Astrocyte (in vitro differentiated cells and primary cell): ENCODE measurements around the gene NLGN2. TPM values are rescaled to one million over a fixed set of nuclear protein-coding genes. Genes with fewer than 3 reads are reported as not detected.

Experiments used
- DNase-seq: peaks from one replicate; pipeline ENCODE4 v3.0.0-alpha.2; 2010; ENCODE audit warnings: low read depth
- FAIRE-seq: peaks from 2 replicates; lab custom pipeline; 2011; peaks lifted over from hg19 to GRCh38; lab: Jason Lieb, UNC
- H2AFZ ChIP-seq: 2 replicates; pipeline ENCODE4 v1.6.0; 2012; ENCODE audit warnings: low read depth, low read length, inconsistent platforms
- H3K27ac ChIP-seq: 2 replicates; pipeline ENCODE4 v1.5.1; 2011; ENCODE audit warnings: low read depth, low read length, inconsistent platforms
- H3K27me3 ChIP-seq: 2 replicates; pipeline ENCODE4 v1.6.0; 2011; ENCODE audit warnings: low read length, inconsistent platforms; ENCODE audit not compliant: insufficient read depth
- H3K36me3 ChIP-seq: 2 replicates; pipeline ENCODE4 v1.5.1; 2011; ENCODE audit warnings: low read length, inconsistent platforms; ENCODE audit not compliant: insufficient read depth
- H3K4me1 ChIP-seq: 2 replicates; pipeline ENCODE4 v1.5.1; 2011; ENCODE audit warnings: low read length, inconsistent platforms; ENCODE audit not compliant: insufficient read depth
- H3K4me2 ChIP-seq: 2 replicates; pipeline ENCODE4 v1.6.0; 2012; ENCODE audit warnings: low read length, inconsistent platforms
- H3K4me3 ChIP-seq: 2 replicates; pipeline ENCODE4 v1.5.1; 2011; ENCODE audit warnings: low read depth, mild to moderate bottlenecking, low read length, inconsistent platforms; ENCODE audit not compliant: insufficient read depth
- H3K79me2 ChIP-seq: 2 replicates; pipeline ENCODE4 v1.6.0; 2012; ENCODE audit warnings: mild to moderate bottlenecking, low read length, inconsistent platforms; ENCODE audit not compliant: insufficient read depth
- H3K9ac ChIP-seq: 2 replicates; pipeline ENCODE4 v1.6.0; 2012; ENCODE audit warnings: mild to moderate bottlenecking, low read length, inconsistent platforms
- H3K9me3 ChIP-seq: 2 replicates; pipeline ENCODE4 v1.5.1; 2012; ENCODE audit warnings: low read depth, mild to moderate bottlenecking, low read length, inconsistent platforms; ENCODE audit not compliant: insufficient read depth
- H4K20me1 ChIP-seq: 2 replicates; pipeline ENCODE4 v1.6.0; 2012; ENCODE audit warnings: low read length, inconsistent platforms; ENCODE audit not compliant: insufficient read depth
- H3K27ac Mint-ChIP-seq: one replicate; pipeline ENCODE4 v1.8.0; 2021; ENCODE audit warnings: mild to moderate bottlenecking, mixed read lengths; ENCODE audit not compliant: unreplicated experiment
- H3K27me3 Mint-ChIP-seq: one replicate; pipeline ENCODE4 v1.8.0; 2021; ENCODE audit warnings: low read depth, mixed read lengths; ENCODE audit not compliant: unreplicated experiment
- H3K36me3 Mint-ChIP-seq: one replicate; pipeline ENCODE4 v1.8.0; 2021; ENCODE audit warnings: low read depth, mixed read lengths; ENCODE audit not compliant: unreplicated experiment
- H3K4me1 Mint-ChIP-seq: one replicate; pipeline ENCODE4 v1.8.0; 2021; ENCODE audit warnings: low read depth, mixed read lengths; ENCODE audit not compliant: unreplicated experiment
- H3K4me3 Mint-ChIP-seq: one replicate; pipeline ENCODE4 v1.8.0; 2021; ENCODE audit warnings: mild to moderate bottlenecking, moderate library complexity, mixed read lengths; ENCODE audit not compliant: unreplicated experiment
- H3K9me3 Mint-ChIP-seq: one replicate; pipeline ENCODE4 v1.8.0; 2021; ENCODE audit warnings: mild to moderate bottlenecking, mixed read lengths; ENCODE audit not compliant: unreplicated experiment
- EZH2 ChIP-seq: IDR thresholded peaks from 2 replicates; pipeline ENCODE4 v1.6.1; 2012; ENCODE audit warnings: mild to moderate bottlenecking, low read length, inconsistent platforms; ENCODE audit not compliant: insufficient read depth
- total RNA-seq: library from RNA; stranded (reverse); gene quantifications from 2 replicates; pipeline ENCODE4 v1.2.1, GENCODE V29; 2021
- TF ChIP-seq, protein P1 (sequence below): IDR thresholded peaks from 2 replicates; pipeline ENCODE4 v1.5.1; 2011; ENCODE audit warnings: low read depth, mild to moderate bottlenecking, inconsistent platforms, low read length, moderate library complexity; ENCODE audit not compliant: insufficient read depth

The NLGN2 gene
- total RNA-seq, 1 donor from 2014 or later: 77.3 TPM

DNA sequence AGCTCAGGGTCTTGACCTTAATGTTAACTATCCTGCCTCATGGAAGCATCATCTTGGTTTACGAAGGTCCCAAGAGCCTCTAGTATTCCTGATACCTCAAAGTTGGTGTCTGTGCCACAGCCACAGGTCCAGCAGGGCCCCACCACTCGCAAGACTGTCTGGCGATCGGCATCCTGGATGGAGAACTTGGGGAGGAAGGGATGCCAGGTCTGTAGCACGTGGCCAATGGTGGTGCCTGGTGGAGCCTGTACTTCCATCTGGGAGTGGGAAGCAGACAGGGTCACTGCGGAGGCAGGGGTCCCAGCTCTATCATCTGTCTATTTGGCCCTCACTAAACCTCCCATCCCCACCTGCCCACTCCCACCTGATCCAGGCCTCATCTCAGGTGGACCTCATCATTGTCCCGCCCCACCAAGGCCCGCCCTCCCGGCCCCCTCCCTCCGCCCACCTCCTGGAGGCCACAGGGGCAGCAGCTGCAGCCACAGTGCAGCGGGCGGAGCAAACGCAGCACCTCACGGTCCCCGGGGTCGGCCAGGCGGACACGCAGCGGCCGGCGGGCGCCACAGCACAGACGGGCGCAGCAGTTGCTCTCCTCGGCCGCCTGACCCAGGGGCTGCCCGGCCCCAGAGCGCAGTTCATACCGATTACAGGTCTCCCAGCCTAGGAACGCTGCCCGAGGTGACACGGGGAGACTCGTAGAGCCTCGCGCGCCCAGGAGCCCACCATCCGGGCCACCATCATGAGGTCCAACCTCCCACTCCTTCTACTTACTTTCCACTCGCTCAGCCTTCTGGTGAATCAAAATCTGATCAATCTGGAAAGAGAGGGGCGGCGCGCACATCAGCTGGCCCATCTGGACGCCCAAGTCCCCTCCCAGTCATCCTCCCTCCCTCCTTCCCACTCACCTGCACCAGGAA, 14.7 kb upstream of the NLGN2 start:
- peak overlapping the region; percentile 86 for H3K4me3 ChIP-seq
- TF ChIP-seq EZH2: no peak
- TF ChIP-seq, protein P1, sequence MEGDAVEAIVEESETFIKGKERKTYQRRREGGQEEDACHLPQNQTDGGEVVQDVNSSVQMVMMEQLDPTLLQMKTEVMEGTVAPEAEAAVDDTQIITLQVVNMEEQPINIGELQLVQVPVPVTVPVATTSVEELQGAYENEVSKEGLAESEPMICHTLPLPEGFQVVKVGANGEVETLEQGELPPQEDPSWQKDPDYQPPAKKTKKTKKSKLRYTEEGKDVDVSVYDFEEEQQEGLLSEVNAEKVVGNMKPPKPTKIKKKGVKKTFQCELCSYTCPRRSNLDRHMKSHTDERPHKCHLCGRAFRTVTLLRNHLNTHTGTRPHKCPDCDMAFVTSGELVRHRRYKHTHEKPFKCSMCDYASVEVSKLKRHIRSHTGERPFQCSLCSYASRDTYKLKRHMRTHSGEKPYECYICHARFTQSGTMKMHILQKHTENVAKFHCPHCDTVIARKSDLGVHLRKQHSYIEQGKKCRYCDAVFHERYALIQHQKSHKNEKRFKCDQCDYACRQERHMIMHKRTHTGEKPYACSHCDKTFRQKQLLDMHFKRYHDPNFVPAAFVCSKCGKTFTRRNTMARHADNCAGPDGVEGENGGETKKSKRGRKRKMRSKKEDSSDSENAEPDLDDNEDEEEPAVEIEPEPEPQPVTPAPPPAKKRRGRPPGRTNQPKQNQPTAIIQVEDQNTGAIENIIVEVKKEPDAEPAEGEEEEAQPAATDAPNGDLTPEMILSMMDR: no peak
- peak overlapping the region; percentile 90 for H3K9ac ChIP-seq
- FAIRE-seq (no peak), DNase-seq (no peak)
- Mint-ChIP-seq H3K4me1 (peaks cover 5% of the 10 kb centered on the region), H3K36me3 (peaks cover 14% of the 10 kb centered on the region), H3K4me3 (peak overlapping the region; percentile 92), H3K27ac (peak overlapping the region; percentile 78), H3K9me3 (no peaks in the 10 kb centered on the region), H3K27me3 (no peaks in the 10 kb centered on the region)
- peaks cover 25% of the 10 kb centered on the region for H3K36me3 ChIP-seq
- H3K79me2 ChIP-seq: peaks cover 23% of the 10 kb centered on the region
- H3K27me3 ChIP-seq: no peaks in the 10 kb centered on the region
- no peaks in the 10 kb centered on the region for H3K9me3 ChIP-seq
- H4K20me1 ChIP-seq: peaks cover 36% of the 10 kb centered on the region
- peaks cover 13% of the 10 kb centered on the region for H3K4me1 ChIP-seq
- H3K4me2 ChIP-seq: peak overlapping the region; percentile 99
- H2AFZ ChIP-seq: no peak overlapping the region
- H3K27ac ChIP-seq: no peak overlapping the region

DNA sequence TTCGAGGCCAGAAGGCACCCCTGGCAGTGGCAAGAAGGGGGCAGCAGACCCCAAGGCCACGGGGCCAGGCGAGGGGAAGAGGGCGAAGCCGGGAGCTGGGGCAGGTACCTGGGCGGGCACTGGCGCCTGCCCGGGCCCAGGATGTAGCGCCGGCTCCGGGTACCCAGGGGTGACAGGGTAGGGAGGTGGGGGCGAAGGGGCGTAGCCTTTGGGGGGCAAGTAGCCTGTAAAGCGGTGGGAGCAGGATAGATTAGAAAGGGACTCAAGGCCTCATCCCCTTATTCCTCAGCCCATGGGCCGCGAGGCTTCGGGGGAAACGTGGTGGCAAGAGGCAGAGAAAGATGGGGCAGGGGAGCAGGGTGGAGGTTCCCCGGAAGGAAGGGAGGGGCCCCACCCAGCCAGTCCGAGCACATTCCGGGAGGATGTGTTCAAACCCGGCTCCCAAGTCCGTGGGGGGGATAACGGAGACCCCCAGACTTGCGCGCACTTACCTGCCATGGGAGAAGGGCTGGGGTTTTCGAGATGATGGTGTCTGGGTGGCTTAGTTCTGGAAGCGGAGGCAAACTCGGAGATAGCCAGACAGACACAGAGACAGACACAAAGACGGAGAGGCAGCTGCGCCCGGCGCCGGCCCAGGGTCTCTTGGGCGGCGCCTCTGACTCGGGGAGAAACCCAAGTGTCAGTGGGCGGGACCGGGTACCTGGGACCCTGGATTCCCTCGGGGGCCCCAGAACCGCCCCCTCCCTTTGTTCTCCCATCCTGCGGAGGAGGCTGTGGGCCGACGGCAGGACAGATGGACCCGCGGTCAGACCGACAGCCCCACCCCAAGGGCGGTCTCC, 13.8 kb upstream of the NLGN2 start:
- peak overlapping the region; percentile 86 for H3K4me3 ChIP-seq
- FAIRE-seq (no peak), DNase-seq (no peak)
- peak overlapping the region; percentile 83 for H3K27ac Mint-ChIP-seq
- no peaks in the 10 kb centered on the region for H3K27me3 ChIP-seq
- H3K4me1 Mint-ChIP-seq: peaks cover 5% of the 10 kb centered on the region
- H3K36me3 ChIP-seq: peaks cover 20% of the 10 kb centered on the region
- H4K20me1 ChIP-seq: peaks cover 27% of the 10 kb centered on the region
- no peaks in the 10 kb centered on the region for H3K27me3 Mint-ChIP-seq
- H3K27ac ChIP-seq: peak overlapping the region; percentile 81
- H3K36me3 Mint-ChIP-seq: peaks cover 14% of the 10 kb centered on the region
- peaks cover 13% of the 10 kb centered on the region for H3K4me1 ChIP-seq
- no peaks in the 10 kb centered on the region for H3K9me3 Mint-ChIP-seq
- peaks cover 23% of the 10 kb centered on the region for H3K79me2 ChIP-seq
- TF ChIP-seq, protein P1: no peak
- TF ChIP-seq EZH2: no peak
- H3K9ac ChIP-seq: peak overlapping the region; percentile 90
- H3K9me3 ChIP-seq: no peaks in the 10 kb centered on the region
- H2AFZ ChIP-seq: peak overlapping the region; percentile 71
- peak overlapping the region; percentile 92 for H3K4me3 Mint-ChIP-seq
- H3K4me2 ChIP-seq: peak overlapping the region; percentile 99
